Epithelial cell of proximal tubule (primary cell): ENCODE measurements around the gene IGDCC3. TPM values are rescaled to one million over a fixed set of nuclear protein-coding genes. Genes with fewer than 3 reads are reported as not detected.

ENCODE experiments used
- DNase-seq: peaks from one replicate; pipeline ENCODE4 v3.0.0-alpha.2; 2011; ENCODE audit warnings: low read depth
- H3K4me3 ChIP-seq: 2 replicates; pipeline ENCODE4 v1.5.1; 2011; ENCODE audit warnings: low read depth, mild to moderate bottlenecking, low read length
- CTCF ChIP-seq: conservative IDR thresholded peaks from 2 replicates; pipeline ENCODE4 v1.5.1; 2012; ENCODE audit warnings: low read depth, mild to moderate bottlenecking, low read length
- total RNA-seq: library from RNA; depleted of rRNA; stranded (reverse); fragments of >200 nt; gene quantifications from 2 replicates; pipeline ENCODE4 v1.2.3, GENCODE V29; 2015

The IGDCC3 gene
- total RNA-seq, 1 donor from 2014 or later: not detected

- no peak for TF ChIP-seq CTCF
- peak overlapping the region; percentile 65 for H3K4me3 ChIP-seq
- DNase-seq: no peak
Observed at GRCh38 chr15:65420975-65421359, 43.2 kb upstream of the IGDCC3 start.

- H3K4me3 ChIP-seq: no peak overlapping the region
- TF ChIP-seq CTCF: no peak
- no peak for DNase-seq
Observed at GRCh38 chr15:65418596-65418995, 40.8 kb upstream of the IGDCC3 start.

- TF ChIP-seq CTCF: no peak
- no peak for DNase-seq
Observed at GRCh38 chr15:65416845-65417416, 39.1 kb upstream of the IGDCC3 start.

GRCh38 chr15:65414841-65415621 lies 37.2 kb upstream of the IGDCC3 start:
- TF ChIP-seq CTCF: no peak
- H3K4me3 ChIP-seq: no peak overlapping the region
- DNase-seq: no peak

More at GRCh38 chr15:65416845-65417416, 39.1 kb upstream of the IGDCC3 start:
- H3K4me3 ChIP-seq: no peak overlapping the region

GRCh38 chr15:65413760-65414144 lies 36.0 kb upstream of the IGDCC3 start:
- DNase-seq: no peak
- TF ChIP-seq CTCF: no peak
- no peak overlapping the region for H3K4me3 ChIP-seq

GRCh38 chr15:65413051-65413759 lies 35.4 kb upstream of the IGDCC3 start:
- no peak overlapping the region for H3K4me3 ChIP-seq
- no peak for DNase-seq
- TF ChIP-seq CTCF: no peak

- H3K4me3 ChIP-seq: no peak overlapping the region
- TF ChIP-seq CTCF: no peak
- DNase-seq: no peak
Observed at GRCh38 chr15:65412556-65412955, 34.8 kb upstream of the IGDCC3 start.
